Endothelial cell of umbilical vein (primary cell): ENCODE measurements around the gene KIF21B. TPM values are rescaled to one million over a fixed set of nuclear protein-coding genes. Genes with fewer than 3 reads are reported as not detected.

Source experiments
- BruUV-seq: library from RNA; stranded (reverse); fragments of 400-500 nt; replicated peaks from 2 replicates; lab custom pipeline; 2021; lab: Mats Ljungman, UMichigan
- CTCF ChIA-PET: fragments of 300-600, 350-600 bp; sonication (Branson Sonifier 250); formaldehyde crosslinking; loops from one replicate; lab custom pipeline; 2021; ENCODE audit warnings: antibody characterized with exemption, inconsistent platforms; lab: Charles Lee
- POLR2A ChIA-PET: fragments of 300-600, 350-600 bp; sonication (Branson Sonifier 250); formaldehyde crosslinking; loops from one replicate; lab custom pipeline; 2021; ENCODE audit warnings: antibody characterized with exemption, inconsistent platforms; lab: Charles Lee
- DNase-seq: peaks from one replicate; pipeline ENCODE4 v3.0.0-alpha.2; 2011; ENCODE audit warnings: low read depth, low spot score
- FAIRE-seq: peaks from 2 replicates; lab custom pipeline; 2011; peaks lifted over from hg19 to GRCh38; lab: Jason Lieb, UNC
- H2AFZ ChIP-seq: 2 replicates; pipeline ENCODE4 v1.6.0; 2012; ENCODE audit warnings: low read depth, low read length, control low read depth, inconsistent platforms
- H3K27ac ChIP-seq: 2 replicates; pipeline ENCODE4 v1.5.1; 2011; ENCODE audit warnings: low read depth, mild to moderate bottlenecking, control low read depth, low read length, moderate library complexity; ENCODE audit not compliant: insufficient read depth
- H3K27me3 ChIP-seq, 2 experiments: 2 replicates each; pipeline versions ENCODE4 v1.6.0 to v1.6.1; 2011; ENCODE audit warnings: low read length in 2 of 2, mixed read lengths in 1 of 2; ENCODE audit not compliant: control insufficient read depth in 2 of 2, insufficient read depth in 2 of 2
- H3K36me3 ChIP-seq, 2 experiments: 2 replicates in 1 of 2; 3 replicates in 1 of 2; pipeline ENCODE4 v1.5.1; 2011; ENCODE audit warnings: low read length in 2 of 2, mild to moderate bottlenecking in 1 of 2, moderate library complexity in 1 of 2; ENCODE audit not compliant: control insufficient read depth in 2 of 2, insufficient read depth in 2 of 2; ENCODE audit errors: extremely low read depth in 1 of 2
- H3K4me1 ChIP-seq: 3 replicates; pipeline ENCODE4 v1.5.1; 2011; ENCODE audit warnings: mild to moderate bottlenecking, low read length; ENCODE audit not compliant: control insufficient read depth, insufficient read depth; ENCODE audit errors: extremely low read depth
- H3K4me2 ChIP-seq: 2 replicates; pipeline ENCODE4 v1.6.1; 2011; ENCODE audit warnings: low read length, control low read depth, mixed read lengths; ENCODE audit not compliant: insufficient read depth
- H3K4me3 ChIP-seq, 3 experiments: fragments of 200-600 bp in 1 of 3; sonication (generic), shearing (Covaris generic) in 1 of 3; replicated peaks in 1 of 3; 2 replicates each; pipeline ENCODE4 v1.5.1; 2011 to 2016; ENCODE audit warnings: control low read depth in 3 of 3, low read length in 3 of 3, mild to moderate bottlenecking in 2 of 3, inconsistent platforms in 1 of 3, low read depth in 1 of 3, moderate library complexity in 1 of 3; ENCODE audit not compliant: insufficient read depth in 1 of 3
- H3K79me2 ChIP-seq: 2 replicates; pipeline ENCODE4 v1.6.0; 2012; ENCODE audit warnings: low read length, inconsistent platforms; ENCODE audit not compliant: control insufficient read depth, insufficient read depth
- H3K9ac ChIP-seq: replicated peaks from 2 replicates; pipeline ENCODE3; 2011; ENCODE audit warnings: low read length, control low read depth; ENCODE audit not compliant: insufficient read depth; ENCODE audit errors: extremely low read depth
- H3K9me1 ChIP-seq: replicated peaks from 3 replicates; pipeline ENCODE4 v1.6.0; 2011; ENCODE audit warnings: mild to moderate bottlenecking, low read length; ENCODE audit not compliant: control insufficient read depth, insufficient read depth; ENCODE audit errors: extremely low read depth
- H3K9me3 ChIP-seq: replicated peaks from 2 replicates; pipeline ENCODE4 v1.5.1; 2012; ENCODE audit warnings: low read length, inconsistent platforms; ENCODE audit not compliant: control insufficient read depth, insufficient read depth
- H4K20me1 ChIP-seq: replicated peaks from 2 replicates; pipeline ENCODE3; 2011; ENCODE audit warnings: mild to moderate bottlenecking, low read length; ENCODE audit not compliant: control insufficient read depth, insufficient read depth; ENCODE audit errors: extremely low read depth
- CTCF ChIP-seq, 2 donors: IDR thresholded peaks; 1 replicate in 1 of 2; 2 replicates in 1 of 2; pipeline ENCODE4 v1.5.1; 2011; ENCODE audit warnings: low read length in 2 of 2, mild to moderate bottlenecking in 2 of 2, moderate library complexity in 2 of 2, control low read depth in 1 of 2, inconsistent platforms in 1 of 2, low read depth in 1 of 2; ENCODE audit not compliant: insufficient read depth in 1 of 2; ENCODE audit errors: extremely low read depth in 1 of 2
- EZH2 ChIP-seq: IDR thresholded peaks from 2 replicates; pipeline ENCODE4 v1.6.1; 2012; ENCODE audit warnings: borderline replicate concordance, low read depth, mild to moderate bottlenecking, moderate library complexity, low read length, inconsistent platforms; ENCODE audit not compliant: severe bottlenecking
- FOS ChIP-seq: IDR thresholded peaks from 2 replicates; pipeline ENCODE4 v1.6.1; 2011; ENCODE audit warnings: mild to moderate bottlenecking, low read length, moderate library complexity, borderline replicate concordance; ENCODE audit not compliant: insufficient read depth
- GATA2 ChIP-seq: IDR thresholded peaks from 2 replicates; pipeline ENCODE4 v1.7.0; 2011; ENCODE audit warnings: low read depth, mild to moderate bottlenecking, moderate library complexity, mixed read lengths, low read length; ENCODE audit not compliant: insufficient read length, insufficient read depth
- JUN ChIP-seq: IDR thresholded peaks from 2 replicates; pipeline ENCODE4 v1.6.1; 2011; ENCODE audit warnings: borderline replicate concordance, low read depth; ENCODE audit not compliant: insufficient read length, insufficient read depth
- MAX ChIP-seq: IDR thresholded peaks from 2 replicates; pipeline ENCODE4 v1.6.1; 2011; ENCODE audit not compliant: insufficient read depth, insufficient read length
- MYC ChIP-seq: IDR thresholded peaks from one replicate; pipeline ENCODE4 v1.6.1; 2011; ENCODE audit warnings: mild to moderate bottlenecking, low read depth, low read length
- POLR2AphosphoS5 ChIP-seq: IDR thresholded peaks from 2 replicates; pipeline ENCODE4 v1.6.1; 2012; ENCODE audit warnings: low read depth, mild to moderate bottlenecking, control low read depth, low read length, moderate library complexity; ENCODE audit not compliant: insufficient read depth
- dilution Hi-C: fragments of 300-500 bp; cut with MboI; formaldehyde crosslinking; loops from one replicate; pipeline ENCODE4 v1.15.0; 2019; ENCODE audit warnings: low sequenced_read_pairs; ENCODE audit not compliant: extremely low pct_ligation_motif_present
- intact Hi-C: fragments of 100-400 bp; cut with micrococcal nuclease; formaldehyde crosslinking; loops from one replicate; pipeline ENCODE4 v1.10.0; 2022
- polyA plus RNA-seq, 4 experiments: library from polyadenylated mRNA; depleted of rRNA in 3 of 4; stranded (reverse) in 3 of 4; unstranded in 1 of 4; fragments of >200 nt; gene quantifications; 2 replicates each; pipeline versions ENCODE4 v1.2.1 to v1.2.3, GENCODE V29; 2011 to 2012; ENCODE audit warnings: missing spikeins in 1 of 4
- total RNA-seq: library from RNA; stranded (reverse); gene quantifications from 2 replicates; pipeline ENCODE4 v1.2.3, GENCODE V29; 2021

Gene KIF21B
- total and polyA plus RNA-seq, 2 donors (not counting 3 experiments of a cell fraction or from before 2014, with no cell fraction given) = 1.9 to 4.4 TPM

GRCh38 chr1:200991097-200991614 lies 32.4 kb downstream of the KIF21B start:
- DNase-seq (no peak), FAIRE-seq (no peak)
- CTCF ChIA-PET = interaction anchor here (1.0 to 2.0 kb wide), 4 partner anchors 12 to 52 kb away, joined by 3 to 7 read pairs (median 5); no protein-coding TSS in a partner anchor
- Histone ChIP-seq H3K79me2 (no peaks in the 10 kb centered on the region), H3K27ac (no peak overlapping the region), H3K9me3 (no peaks in the 10 kb centered on the region), H3K4me2 (no peak overlapping the region), H3K27me3 (no peaks in the 10 kb centered on the region), H3K9me1 (no peaks in the 10 kb centered on the region), H3K4me3 (no peak overlapping the region), H3K9ac (no peak overlapping the region), H3K36me3 (no peaks in the 10 kb centered on the region), H4K20me1 (no peaks in the 10 kb centered on the region), H3K4me1 (no peaks in the 10 kb centered on the region), H2AFZ (no peak overlapping the region)
- no TSS peak for BruUV-seq
- TF ChIP-seq GATA2 = no peak
- dilution Hi-C loops = no loop called here
- intact Hi-C loops = no loop called here
- POLR2A ChIA-PET = no interaction called here

- H3K27me3 ChIP-seq = no peaks in the 10 kb centered on the region
- no TSS peak for BruUV-seq
- ChIA-PET CTCF (interaction anchor here (1.0 to 9.5 kb wide), 3 partner anchors 11 to 129 kb away, joined by 3 to 63 read pairs (median 10); no protein-coding TSS in a partner anchor), POLR2A (no interaction called here)
- H3K4me2 ChIP-seq = no peak overlapping the region
- H3K4me3 ChIP-seq = no peak overlapping the region
- dilution Hi-C loops = no loop called here
- H3K36me3 ChIP-seq = no peaks in the 10 kb centered on the region
- no peak for DNase-seq
- H3K9ac ChIP-seq = no peak overlapping the region
- no peak overlapping the region for H2AFZ ChIP-seq
- no peak overlapping the region for H3K27ac ChIP-seq
- H3K79me2 ChIP-seq = no peaks in the 10 kb centered on the region
- no peaks in the 10 kb centered on the region for H3K9me3 ChIP-seq
- FAIRE-seq = no peak
- no peaks in the 10 kb centered on the region for H3K4me1 ChIP-seq
- H3K9me1 ChIP-seq = no peaks in the 10 kb centered on the region
- intact Hi-C loops = no loop called here
- no peaks in the 10 kb centered on the region for H4K20me1 ChIP-seq
- TF ChIP-seq FOS = no peak
- no peak for TF ChIP-seq JUN
- no peak for TF ChIP-seq EZH2
- TF ChIP-seq MAX = no peak
- no peak for TF ChIP-seq CTCF (IDR thresholded peaks at IDR 0.05; ENCODE audit: extremely low read depth in 1 of 2, insufficient read depth in 1 of 2, low read depth in 1 of 2, low read length in 2 of 2)
- no peak for TF ChIP-seq POLR2AphosphoS5
- TF ChIP-seq MYC = no peak
- no peak for TF ChIP-seq GATA2
These were observed 33.4 kb downstream of the KIF21B start for GRCh38 chr1:200990114-200990513.
